NCI-H1694 treated with DMSO at 0.1 percent for 48 hours (cell line): Measurements from ENCODE around the gene CADM1.
A peak's percentile ranks its signal among the peaks of the same experiment; 100 is the strongest.

ENCODE experiments used
- DNase-seq: peaks from one replicate; lab custom pipeline; 2025; lab: John Stamatoyannopoulos, UW

CADM1 gene

GRCh38 chr11:115244758-115245157, 259.5 kb downstream of the CADM1 start:
- DNase-seq = no peak

GRCh38 chr11:115244296-115244695, 259.9 kb downstream of the CADM1 start:
- DNase-seq = no peak

GRCh38 chr11:115242982-115243381, 261.2 kb downstream of the CADM1 start:
- DNase-seq = no peak

GRCh38 chr11:115241899-115242298, 262.3 kb downstream of the CADM1 start:
- no peak for DNase-seq

- DNase-seq = no peak
Measured at GRCh38 chr11:115238791-115239190, 265.4 kb downstream of the CADM1 start.

- DNase-seq = no peak
Measured at GRCh38 chr11:115238086-115238485, 266.1 kb downstream of the CADM1 start.

GRCh38 chr11:115237578-115237977, 266.6 kb downstream of the CADM1 start:
- no peak for DNase-seq

GRCh38 chr11:115234794-115235193, 269.4 kb downstream of the CADM1 start:
- no peak for DNase-seq

- DNase-seq = no peak
Measured at GRCh38 chr11:115226556-115226955, 277.7 kb downstream of the CADM1 start.

GRCh38 chr11:115224551-115224950, 279.7 kb downstream of the CADM1 start:
- no peak for DNase-seq

GRCh38 chr11:115222863-115223530, 281.2 kb downstream of the CADM1 start:
- DNase-seq = no peak

- peak; percentile 55 for DNase-seq
Measured at GRCh38 chr11:115222218-115222862, 281.9 kb downstream of the CADM1 start.

- no peak for DNase-seq
Measured at GRCh38 chr11:115221461-115222069, 282.6 kb downstream of the CADM1 start.

- no peak for DNase-seq
Measured at GRCh38 chr11:115220911-115221310, 283.3 kb downstream of the CADM1 start.

GRCh38 chr11:115220423-115220822, 283.8 kb downstream of the CADM1 start:
- no peak for DNase-seq

GRCh38 chr11:115219376-115219775, 284.8 kb downstream of the CADM1 start:
- DNase-seq = no peak

- DNase-seq = no peak
Measured at GRCh38 chr11:115217726-115218311, 286.4 kb downstream of the CADM1 start.

- no peak for DNase-seq
Measured at GRCh38 chr11:115215694-115216617, 288.3 kb downstream of the CADM1 start.

GRCh38 chr11:115214644-115215234, 289.5 kb downstream of the CADM1 start:
- no peak for DNase-seq

- no peak for DNase-seq
Measured at GRCh38 chr11:115213007-115213406, 291.2 kb downstream of the CADM1 start.

GRCh38 chr11:115208808-115209259, 295.4 kb downstream of the CADM1 start:
- DNase-seq = no peak
